Type B pancreatic cell (in vitro differentiated cells): ENCODE data around the gene CRIP2. TPM values are rescaled to one million over a fixed set of nuclear protein-coding genes. Genes with fewer than 3 reads are reported as not detected.

ENCODE experiments used
- DNase-seq: peaks from one replicate; pipeline ENCODE4 v3.0.0; 2021; ENCODE audit warnings: mixed read lengths; ENCODE audit not compliant: unreplicated experiment; ENCODE audit errors: extremely low spot score
- H3K27ac Mint-ChIP-seq: 2 replicates; pipeline ENCODE4 v1.8.0; 2021; ENCODE audit warnings: mild to moderate bottlenecking, mixed read lengths
- H3K27me3 Mint-ChIP-seq: 2 replicates; pipeline ENCODE4 v1.8.0; 2021; ENCODE audit warnings: mixed read lengths
- H3K36me3 Mint-ChIP-seq: 2 replicates; pipeline ENCODE4 v1.8.0; 2021; ENCODE audit warnings: mixed read lengths
- H3K4me1 Mint-ChIP-seq: one replicate; pipeline ENCODE4 v1.8.0; 2021; ENCODE audit warnings: mixed read lengths; ENCODE audit not compliant: unreplicated experiment
- H3K4me3 Mint-ChIP-seq: 2 replicates; pipeline ENCODE4 v1.8.0; 2021; ENCODE audit warnings: mild to moderate bottlenecking, mixed read lengths
- H3K9me3 Mint-ChIP-seq: 2 replicates; pipeline ENCODE4 v1.8.0; 2021; ENCODE audit warnings: mixed read lengths
- CTCF ChIP-seq: fragments of 200-600 bp; sonication (generic); conservative IDR thresholded peaks from 2 replicates; pipeline ENCODE4 v1.5.0; 2021; ENCODE audit warnings: antibody characterized with exemption, mild to moderate bottlenecking
- total RNA-seq: library from RNA; stranded (reverse); gene quantifications from 2 replicates; pipeline ENCODE4 v1.2.1, GENCODE V29; 2021; ENCODE audit warnings: low replicate concordance

CRIP2 gene
- total RNA-seq, 1 donor from 2014 or later, result 20.3 TPM

- no peaks in the 10 kb centered on the region for H3K27me3 Mint-ChIP-seq
- no peak for TF ChIP-seq CTCF
- DNase-seq, result no peak
- H3K4me1 Mint-ChIP-seq, result no peaks in the 10 kb centered on the region
- H3K9me3 Mint-ChIP-seq, result no peaks in the 10 kb centered on the region
- no peak overlapping the region for H3K4me3 Mint-ChIP-seq
- no peak overlapping the region for H3K27ac Mint-ChIP-seq
- H3K36me3 Mint-ChIP-seq, result no peaks in the 10 kb centered on the region
Measured at GRCh38 chr14:105465209-105466031, 9.2 kb upstream of the CRIP2 start.

GRCh38 chr14:105466531-105467248, 7.9 kb upstream of the CRIP2 start:
- Mint-ChIP-seq H3K36me3 (no peaks in the 10 kb centered on the region), H3K4me3 (no peak overlapping the region), H3K27ac (no peak overlapping the region), H3K4me1 (no peaks in the 10 kb centered on the region), H3K9me3 (no peaks in the 10 kb centered on the region), H3K27me3 (no peaks in the 10 kb centered on the region)
- no peak for TF ChIP-seq CTCF
- DNase-seq, result no peak

DNA sequence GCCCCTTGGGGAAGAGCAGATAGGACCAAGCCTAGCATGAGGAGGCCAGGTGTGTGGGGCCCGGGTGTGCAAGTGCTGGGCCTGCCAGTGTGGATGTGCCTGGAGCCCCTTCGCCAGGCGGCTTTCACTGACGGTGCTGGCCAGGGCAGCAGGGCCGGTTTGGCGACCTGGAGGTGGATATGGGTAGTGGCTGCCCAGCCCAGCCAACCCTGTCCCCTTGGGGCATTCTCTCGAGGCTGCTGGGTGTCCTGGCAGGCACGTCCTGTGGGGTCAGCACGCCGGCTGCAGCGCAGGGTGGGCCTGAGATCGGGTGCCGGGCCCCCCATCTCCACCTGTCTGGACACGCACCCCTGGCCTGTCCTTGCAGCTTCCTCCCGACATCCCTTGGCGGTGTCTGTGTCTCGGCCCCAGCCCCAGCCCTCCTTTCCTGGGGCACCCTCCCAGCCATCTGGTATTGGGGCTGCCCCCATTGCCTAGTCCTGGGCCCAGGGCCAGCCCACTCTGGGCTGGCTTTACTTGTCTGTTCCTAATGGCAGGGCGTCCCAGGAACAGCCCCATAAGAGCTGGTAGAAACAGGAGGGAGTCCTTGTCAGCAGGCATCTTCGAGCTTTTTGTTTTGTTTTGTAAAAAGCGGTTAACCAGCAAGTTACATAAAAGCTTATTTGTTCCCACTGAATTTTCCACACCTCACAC, 7.2 kb upstream of the CRIP2 start:
- Mint-ChIP-seq H3K27ac (no peak overlapping the region), H3K9me3 (no peaks in the 10 kb centered on the region), H3K4me1 (no peaks in the 10 kb centered on the region), H3K27me3 (no peaks in the 10 kb centered on the region), H3K4me3 (no peak overlapping the region), H3K36me3 (no peaks in the 10 kb centered on the region)
- TF ChIP-seq CTCF, result no peak
- DNase-seq, result no peak

DNA sequence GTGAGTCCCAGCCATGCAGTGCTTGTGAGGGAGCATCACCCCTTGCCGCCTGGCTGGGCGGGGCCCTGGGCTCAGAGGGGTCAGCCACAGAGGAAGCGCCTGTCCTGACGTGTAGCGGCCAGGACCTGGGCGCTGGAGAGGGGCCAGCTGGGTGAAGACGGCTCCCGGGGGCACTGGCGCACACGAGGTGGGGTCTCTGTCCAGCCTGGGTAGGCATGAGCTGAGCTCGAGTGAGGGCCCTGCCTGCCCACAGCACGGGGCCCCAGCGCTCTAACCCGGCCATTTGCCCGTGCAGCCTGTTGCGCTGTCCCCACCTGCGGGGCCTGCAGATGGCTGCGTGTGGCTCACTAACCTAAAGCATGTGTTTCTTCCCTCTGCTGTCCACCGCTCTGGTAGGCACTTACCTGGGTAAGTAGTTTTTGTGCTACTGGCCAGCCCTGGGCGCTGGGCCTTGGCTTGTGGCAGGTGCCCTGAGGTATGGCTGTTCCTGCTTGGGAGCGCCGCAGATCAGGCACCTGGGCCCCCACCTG, 6.6 kb upstream of the CRIP2 start:
- no peak for DNase-seq
- H3K4me3 Mint-ChIP-seq, result no peak overlapping the region
- no peaks in the 10 kb centered on the region for H3K4me1 Mint-ChIP-seq
- no peaks in the 10 kb centered on the region for H3K9me3 Mint-ChIP-seq
- no peaks in the 10 kb centered on the region for H3K36me3 Mint-ChIP-seq
- TF ChIP-seq CTCF, result no peak
- H3K27ac Mint-ChIP-seq, result no peak overlapping the region
- H3K27me3 Mint-ChIP-seq, result no peaks in the 10 kb centered on the region

- H3K9me3 Mint-ChIP-seq, result no peaks in the 10 kb centered on the region
- no peak overlapping the region for H3K4me3 Mint-ChIP-seq
- H3K27ac Mint-ChIP-seq, result no peak overlapping the region
- no peak for TF ChIP-seq CTCF
- no peaks in the 10 kb centered on the region for H3K36me3 Mint-ChIP-seq
- H3K27me3 Mint-ChIP-seq, result no peaks in the 10 kb centered on the region
- H3K4me1 Mint-ChIP-seq, result no peaks in the 10 kb centered on the region
- DNase-seq, result no peak
Measured at GRCh38 chr14:105468621-105469241, 5.9 kb upstream of the CRIP2 start.
